ENCODE data around the gene MCAM. TPM values are rescaled to one million over a fixed set of nuclear protein-coding genes. Genes with fewer than 3 reads are reported as not detected.

The MCAM gene
- total and polyA plus RNA-seq, 2 of the 8 experiments (the other 6 are each of a cell fraction or from before 2014, with no cell fraction given) = 22.4 to 32.2 TPM

DNA sequence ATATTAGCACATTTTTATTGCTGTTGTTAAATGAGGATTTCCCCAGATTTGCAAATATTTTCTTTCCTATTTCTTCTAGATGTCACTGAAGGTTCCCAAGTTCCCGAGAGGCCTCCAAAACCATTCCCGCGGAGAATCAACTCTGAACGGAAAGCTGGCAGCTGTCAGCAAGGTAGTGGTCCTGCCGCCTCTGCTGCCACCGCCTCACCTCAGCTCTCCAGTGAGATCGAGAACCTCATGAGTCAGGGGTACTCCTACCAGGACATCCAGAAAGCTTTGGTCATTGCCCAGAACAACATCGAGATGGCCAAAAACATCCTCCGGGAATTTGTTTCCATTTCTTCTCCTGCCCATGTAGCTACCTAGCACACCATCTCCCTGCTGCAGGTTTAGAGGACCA is 17.5 kb downstream of the MCAM start:
- Histone ChIP-seq H4K8ac (ENCODE audit: extremely low read depth, insufficient read depth, low read length) (no peak overlapping the region), H3K23ac (ENCODE audit: insufficient read length) (no peak overlapping the region), H2BK15ac (ENCODE audit: low read length) (no peak overlapping the region), H2AK5ac (ENCODE audit: low read depth, low read length) (no peak overlapping the region), H3K79me1 (ENCODE audit: low read depth, low read length) (no peaks in the 10 kb centered on the region; the same call in 1 of the 2 replicates), H3K18ac (ENCODE audit: extremely low read depth, low read length) (no peak overlapping the region), H2BK120ac (replicated peaks; ENCODE audit: low read depth, low read length) (no peak overlapping the region), H3K14ac (ENCODE audit: insufficient read length) (no peak overlapping the region), H3K27me3 (replicated peaks in 1 of 4; ENCODE audit: control insufficient read depth in 3 of 4, extremely low read depth in 1 of 4, insufficient read depth in 3 of 4, low read length in 3 of 4) (no peaks in the 10 kb centered on the region), H4K5ac (ENCODE audit: insufficient read length, low read depth, low read length) (no peak overlapping the region), H3K4me1 (replicated peaks in 1 of 4; ENCODE audit: control insufficient read depth in 3 of 4, insufficient read depth in 4 of 4, low read length in 3 of 4) (no peaks in the 10 kb centered on the region), H3K4ac (replicated peaks; ENCODE audit: insufficient read length, low read depth, low read length) (no peak overlapping the region), H2AFZ (ENCODE audit: low read length) (no peak overlapping the region), H3K56ac (replicated peaks; ENCODE audit: insufficient read length, low read depth, low read length) (no peak overlapping the region), H2BK5ac (ENCODE audit: low read depth, low read length) (no peak overlapping the region), H3K9me3 (ENCODE audit: insufficient read depth in 2 of 2, low read depth in 1 of 2, low read length in 1 of 2) (no peaks in the 10 kb centered on the region), H2BK20ac (ENCODE audit: low read length) (no peak overlapping the region), H3K4me2 (ENCODE audit: insufficient read depth in 1 of 2, low read depth in 2 of 2, low read length in 2 of 2) (no peak overlapping the region), H4K20me1 (replicated peaks in 1 of 2; ENCODE audit: control insufficient read depth in 1 of 2, insufficient read depth in 2 of 2, low read length in 2 of 2) (peaks cover 3 to 6% of the 10 kb centered on the region in 2 experiments), H3K4me3 (ENCODE audit: extremely low read depth in 1 of 4, insufficient read depth in 2 of 4, low read depth in 3 of 4, low read length in 4 of 4) (no peak overlapping the region), H3K79me2 (ENCODE audit: control insufficient read depth in 1 of 2, insufficient read depth in 2 of 2, low read length in 2 of 2) (no peaks in the 10 kb centered on the region), H4K91ac (replicated peaks; ENCODE audit: insufficient read length, low read length) (no peak overlapping the region), H3K9ac (replicated peaks in 1 of 4; ENCODE audit: extremely low read depth in 1 of 4, low read depth in 3 of 4, low read length in 3 of 4) (no peak overlapping the region), H2BK12ac (ENCODE audit: low read depth, low read length) (no peak overlapping the region), H3K36me3 (ENCODE audit: control insufficient read depth in 2 of 4, insufficient read depth in 4 of 4, low read length in 3 of 4) (peaks cover 34 to 69% (median 61%) of the 10 kb centered on the region in 4 experiments), H3K23me2 (ENCODE audit: low read depth, low read length) (no peaks in the 10 kb centered on the region), H3K27ac (ENCODE audit: low read depth, low read length) (no peak overlapping the region)
- ChIA-PET CTCF (ENCODE audit: partially characterized antibody) (interaction anchor here (0.6 to 2.8 kb wide), 13 partner anchors 9 to 370 kb away, joined by 3 to 16 read pairs (median 3); partner anchors contain the start of genes DPAGT1 and MCAM), POLR2A (ENCODE audit: partially characterized antibody) (interaction anchor here (1.9 kb wide), 1 partner anchor 11 kb away, joined by 6 read pairs; no protein-coding TSS in a partner anchor)
- no peak for FAIRE-seq
- DNase-seq (ENCODE audit: low read depth in 1 of 2, low spot score in 2 of 2) = no peak
- TF ChIP-seq BRCA1 (IDR thresholded peaks at IDR 0.05; ENCODE audit: low read depth, low read length) = no peak
- TF ChIP-seq, protein P1, sequence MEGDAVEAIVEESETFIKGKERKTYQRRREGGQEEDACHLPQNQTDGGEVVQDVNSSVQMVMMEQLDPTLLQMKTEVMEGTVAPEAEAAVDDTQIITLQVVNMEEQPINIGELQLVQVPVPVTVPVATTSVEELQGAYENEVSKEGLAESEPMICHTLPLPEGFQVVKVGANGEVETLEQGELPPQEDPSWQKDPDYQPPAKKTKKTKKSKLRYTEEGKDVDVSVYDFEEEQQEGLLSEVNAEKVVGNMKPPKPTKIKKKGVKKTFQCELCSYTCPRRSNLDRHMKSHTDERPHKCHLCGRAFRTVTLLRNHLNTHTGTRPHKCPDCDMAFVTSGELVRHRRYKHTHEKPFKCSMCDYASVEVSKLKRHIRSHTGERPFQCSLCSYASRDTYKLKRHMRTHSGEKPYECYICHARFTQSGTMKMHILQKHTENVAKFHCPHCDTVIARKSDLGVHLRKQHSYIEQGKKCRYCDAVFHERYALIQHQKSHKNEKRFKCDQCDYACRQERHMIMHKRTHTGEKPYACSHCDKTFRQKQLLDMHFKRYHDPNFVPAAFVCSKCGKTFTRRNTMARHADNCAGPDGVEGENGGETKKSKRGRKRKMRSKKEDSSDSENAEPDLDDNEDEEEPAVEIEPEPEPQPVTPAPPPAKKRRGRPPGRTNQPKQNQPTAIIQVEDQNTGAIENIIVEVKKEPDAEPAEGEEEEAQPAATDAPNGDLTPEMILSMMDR (IDR thresholded peaks at IDR 0.05; ENCODE audit: control extremely low read depth in 1 of 3, insufficient read depth in 1 of 3, low read depth in 1 of 3, low read length in 3 of 3) = no peak
- TF ChIP-seq NRF1 (IDR thresholded peaks at IDR 0.05; ENCODE audit: low read depth, low read length) = no peak
- TF ChIP-seq, protein P2, sequence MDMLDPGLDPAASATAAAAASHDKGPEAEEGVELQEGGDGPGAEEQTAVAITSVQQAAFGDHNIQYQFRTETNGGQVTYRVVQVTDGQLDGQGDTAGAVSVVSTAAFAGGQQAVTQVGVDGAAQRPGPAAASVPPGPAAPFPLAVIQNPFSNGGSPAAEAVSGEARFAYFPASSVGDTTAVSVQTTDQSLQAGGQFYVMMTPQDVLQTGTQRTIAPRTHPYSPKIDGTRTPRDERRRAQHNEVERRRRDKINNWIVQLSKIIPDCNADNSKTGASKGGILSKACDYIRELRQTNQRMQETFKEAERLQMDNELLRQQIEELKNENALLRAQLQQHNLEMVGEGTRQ (IDR thresholded peaks at IDR 0.05; ENCODE audit: low read length) = no peak
- TF ChIP-seq KDM1A (IDR thresholded peaks at IDR 0.05; ENCODE audit: borderline replicate concordance, low read length) = no peak
- TF ChIP-seq MAFK (IDR thresholded peaks at IDR 0.05; ENCODE audit: low read depth, low read length) = no peak
- no peak for TF ChIP-seq SP2 (IDR thresholded peaks at IDR 0.05; ENCODE audit: low read length)
- no peak for TF ChIP-seq PHF8 (conservative IDR thresholded peaks at IDR 0.05; ENCODE audit: low read depth, low read length)
- TF ChIP-seq POU5F1 (IDR thresholded peaks at IDR 0.05; ENCODE audit: low read depth, low read length) = no peak
- TF ChIP-seq TCF12 (IDR thresholded peaks at IDR 0.05; ENCODE audit: low read depth, low read length) = no peak
- 98% methylated on average over 9 of the region's 9 CpGs; no CpG with 5 or more reads in 1 of the 2 experiments for WGBS, 2 experiments (ENCODE audit: extremely low coverage in 1 of 2, insufficient coverage in 1 of 2, insufficient read length in 1 of 2, insufficient replicate concordance in 2 of 2, low coverage in 1 of 2, low lambda C conversion rate in 2 of 2, missing lambda C conversion rate in 1 of 2)
